ENCODE results near the gene POLA1.
A peak's percentile ranks its signal among the peaks of the same experiment; 100 is the strongest.

The POLA1 gene

DNA sequence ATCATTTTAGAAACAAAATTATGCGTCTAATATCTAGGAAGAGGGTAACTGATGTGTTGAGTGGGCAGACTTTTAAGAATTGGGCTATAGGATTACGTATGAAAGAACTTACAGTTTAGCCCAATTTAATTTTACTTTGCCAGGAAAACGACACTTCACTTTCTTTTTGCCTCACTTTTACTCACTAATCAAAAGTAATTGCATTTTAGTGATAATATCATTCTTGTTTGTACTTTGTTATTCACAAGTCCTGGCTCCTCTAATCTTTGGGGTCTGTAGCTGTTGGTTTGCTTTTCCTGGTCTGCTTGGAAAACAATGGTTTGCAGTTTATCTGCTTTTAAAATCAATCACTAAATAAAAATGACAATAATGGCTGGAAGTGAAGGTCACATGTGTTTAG is 325.0 kb downstream of the POLA1 start:
- Histone ChIP-seq H3K9me3 (ENCODE audit: insufficient read depth, low read depth, low read length) (no peaks in the 10 kb centered on the region), H3K4me3 (ENCODE audit: low read length) (no peak overlapping the region), H3K27me3 (ENCODE audit: insufficient read depth, low read length) (peaks cover 99% of the 10 kb centered on the region), H3K4me1 (ENCODE audit: insufficient read depth, low read length) (peaks cover 11% of the 10 kb centered on the region; the same call in 1 of the 2 replicates), H3K36me3 (ENCODE audit: insufficient read depth, low read length) (no peaks in the 10 kb centered on the region), H3K9ac (ENCODE audit: low read depth, low read length) (no peak overlapping the region), H3K27ac (ENCODE audit: low read depth, low read length) (no peak overlapping the region)
- no CpG with 5 or more reads among the region's 3 CpGs for whole genome bisulfite sequencing

DNA sequence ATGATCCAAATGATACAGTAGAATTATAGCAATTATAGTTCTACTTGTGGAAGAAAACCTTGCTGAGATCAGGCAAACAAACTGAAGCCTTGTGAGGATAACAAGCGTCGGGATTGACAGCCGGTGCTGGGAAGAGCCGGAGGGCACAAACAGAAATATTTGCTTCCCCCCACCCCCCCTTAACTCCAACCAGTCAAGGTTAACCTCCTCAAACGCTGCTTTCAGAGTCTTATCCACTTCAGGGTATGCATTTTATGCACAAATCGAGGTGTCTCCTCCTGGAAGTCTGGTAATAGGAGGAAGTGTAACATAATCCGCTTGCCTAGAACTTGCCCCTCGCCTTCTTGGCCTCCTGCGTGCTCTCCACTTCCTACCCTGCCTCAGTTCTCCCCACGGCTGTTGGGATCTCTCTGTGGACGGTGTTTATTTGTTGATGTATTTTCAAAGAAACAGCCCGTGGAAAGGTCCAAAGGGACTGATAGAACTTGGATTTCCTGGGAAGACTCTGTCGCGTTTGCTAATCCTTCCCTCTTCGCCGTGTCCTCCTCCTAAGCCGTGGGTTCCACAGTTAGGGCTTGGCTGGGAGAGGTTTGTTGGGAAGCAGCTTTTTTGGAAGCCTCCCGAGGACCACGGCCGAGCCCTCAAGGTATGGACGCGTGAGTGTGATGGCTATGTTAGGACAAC is 326.1 kb downstream of the POLA1 start:
- H3K4me3 ChIP-seq (ENCODE audit: low read length), result peak overlapping the region; percentile 39
- H3K9me3 ChIP-seq (ENCODE audit: insufficient read depth, low read depth, low read length), result no peaks in the 10 kb centered on the region
- WGBS, result 4% methylated on average over 14 of the region's 22 CpGs
- H3K9ac ChIP-seq (ENCODE audit: low read depth, low read length), result no peak overlapping the region
- H3K27ac ChIP-seq (ENCODE audit: low read depth, low read length), result no peak overlapping the region
- peaks cover 12% of the 10 kb centered on the region; the same call in 1 of the 2 replicates for H3K4me1 ChIP-seq (ENCODE audit: insufficient read depth, low read length)
- peaks cover 99% of the 10 kb centered on the region for H3K27me3 ChIP-seq (ENCODE audit: insufficient read depth, low read length)
- no peaks in the 10 kb centered on the region for H3K36me3 ChIP-seq (ENCODE audit: insufficient read depth, low read length)

DNA sequence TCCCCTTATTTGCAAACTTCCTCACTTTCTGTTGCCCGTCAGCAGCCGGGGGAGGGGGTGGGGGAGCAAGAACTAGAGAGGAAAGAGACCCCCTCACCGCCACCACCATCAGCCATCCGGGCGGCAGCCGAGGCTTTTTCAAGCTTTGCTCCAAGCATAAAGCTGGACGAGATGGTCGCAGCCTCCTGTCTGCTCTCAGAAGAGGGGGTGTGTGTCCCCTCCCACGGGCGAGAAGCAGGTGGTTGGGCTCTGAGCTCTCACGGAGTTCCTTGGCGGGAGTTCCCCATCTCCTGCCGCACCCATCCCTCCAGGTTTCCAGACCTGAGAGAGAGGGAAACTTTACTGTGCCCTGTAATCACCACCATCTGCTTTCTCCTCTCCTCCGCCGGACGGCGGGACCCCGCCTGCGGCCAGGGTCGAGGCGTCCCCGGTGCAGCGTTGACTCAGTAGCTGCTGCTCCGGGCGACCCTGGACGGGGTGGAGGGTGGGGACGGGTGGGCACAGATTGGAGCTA is 326.7 kb downstream of the POLA1 start:
- no peak overlapping the region for H3K9ac ChIP-seq (ENCODE audit: low read depth, low read length)
- H3K36me3 ChIP-seq (ENCODE audit: insufficient read depth, low read length), result no peaks in the 10 kb centered on the region
- H3K27ac ChIP-seq (ENCODE audit: low read depth, low read length), result no peak overlapping the region
- no peaks in the 10 kb centered on the region for H3K9me3 ChIP-seq (ENCODE audit: insufficient read depth, low read depth, low read length)
- peaks cover 97% of the 10 kb centered on the region for H3K27me3 ChIP-seq (ENCODE audit: insufficient read depth, low read length)
- peak overlapping the region; percentile 39 for H3K4me3 ChIP-seq (ENCODE audit: low read length)
- WGBS, result 0% methylated on average over 22 of the region's 27 CpGs
- peaks cover 12% of the 10 kb centered on the region; the same call in 1 of the 2 replicates for H3K4me1 ChIP-seq (ENCODE audit: insufficient read depth, low read length)

DNA sequence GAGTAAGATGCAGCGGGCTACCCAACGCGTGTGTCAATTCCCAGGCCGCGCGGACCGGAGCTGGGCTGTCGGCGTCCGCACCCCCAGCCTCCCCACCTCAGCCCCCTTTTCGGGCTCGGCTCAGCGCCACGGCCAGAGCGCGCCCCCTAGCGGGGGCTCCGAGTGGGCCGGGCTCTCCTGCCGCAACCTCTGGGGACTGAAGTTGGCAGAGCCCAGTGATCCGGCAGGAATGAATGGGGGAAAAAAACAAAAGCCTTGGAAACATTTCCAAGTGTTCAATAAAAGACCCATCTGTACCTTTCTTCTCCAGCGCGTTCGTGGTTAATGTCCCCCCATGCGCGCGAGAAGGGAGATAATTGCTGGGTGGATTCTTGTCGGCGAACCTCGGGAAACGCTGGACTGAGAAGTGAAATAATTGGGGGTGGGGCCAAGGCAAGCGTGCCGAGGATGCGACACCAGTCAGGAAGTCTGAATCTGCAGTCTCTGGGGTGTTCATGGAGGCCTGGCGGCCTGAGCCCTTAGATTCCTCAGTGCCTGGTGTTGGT is 327.3 kb downstream of the POLA1 start:
- no peaks in the 10 kb centered on the region for H3K9me3 ChIP-seq (ENCODE audit: insufficient read depth, low read depth, low read length)
- H3K9ac ChIP-seq (ENCODE audit: low read depth, low read length), result no peak overlapping the region
- whole genome bisulfite sequencing, result 2% methylated on average over 34 of the region's 35 CpGs
- H3K4me1 ChIP-seq (ENCODE audit: insufficient read depth, low read length), result peaks cover 12% of the 10 kb centered on the region; the same call in 1 of the 2 replicates
- H3K27me3 ChIP-seq (ENCODE audit: insufficient read depth, low read length), result peaks cover 95% of the 10 kb centered on the region
- H3K27ac ChIP-seq (ENCODE audit: low read depth, low read length), result no peak overlapping the region
- H3K4me3 ChIP-seq (ENCODE audit: low read length), result peak overlapping the region; percentile 45
- H3K36me3 ChIP-seq (ENCODE audit: insufficient read depth, low read length), result no peaks in the 10 kb centered on the region

DNA sequence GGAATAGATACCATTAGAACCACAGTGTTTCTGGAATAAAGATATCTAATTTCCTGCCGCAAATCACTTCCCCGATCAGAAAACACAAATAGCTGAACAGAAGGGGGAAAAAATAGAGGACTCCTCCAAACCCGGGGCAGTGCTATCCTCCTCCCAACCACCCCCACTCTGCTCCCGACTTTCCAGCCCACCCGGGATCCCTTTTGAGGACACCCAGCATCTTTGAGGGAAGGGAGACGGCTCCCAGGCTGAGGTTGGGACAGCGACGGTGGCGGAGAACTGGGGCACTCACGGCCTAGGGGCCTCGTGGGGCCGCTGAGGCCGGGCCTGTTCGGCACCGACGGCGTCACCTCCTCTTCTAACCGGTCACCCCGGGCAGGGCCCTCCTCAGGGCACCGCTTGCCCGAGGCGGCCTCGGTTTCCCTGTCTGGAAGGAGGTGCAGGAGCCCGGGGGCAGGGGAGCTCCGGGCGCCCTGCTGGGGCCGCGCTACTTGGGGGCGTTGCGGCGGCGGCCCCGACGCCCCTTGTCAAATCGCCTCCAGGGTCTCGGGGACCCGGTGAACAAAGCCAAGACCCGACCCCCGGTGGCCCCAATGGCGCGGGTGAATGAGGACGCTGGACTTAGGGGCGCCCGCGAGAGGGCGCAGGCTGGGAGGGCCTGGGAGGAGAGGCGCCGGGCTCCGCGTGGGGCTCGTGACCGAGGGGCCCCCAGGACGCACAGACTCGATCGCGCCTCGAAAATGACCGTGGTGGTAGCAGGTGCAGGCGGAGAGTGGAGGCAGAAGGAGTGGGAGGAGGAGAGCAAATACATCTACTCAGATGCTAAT is 329.0 kb downstream of the POLA1 start:
- Histone ChIP-seq H3K27me3 (ENCODE audit: insufficient read depth, low read length) (peaks cover 78% of the 10 kb centered on the region), H3K27ac (ENCODE audit: low read depth, low read length) (no peak overlapping the region), H3K36me3 (ENCODE audit: insufficient read depth, low read length) (no peaks in the 10 kb centered on the region), H3K9ac (ENCODE audit: low read depth, low read length) (no peak overlapping the region), H3K4me3 (ENCODE audit: low read length) (peak overlapping the region; percentile 29), H3K4me1 (ENCODE audit: insufficient read depth, low read length) (peaks cover 12% of the 10 kb centered on the region; the same call in 1 of the 2 replicates), H3K9me3 (ENCODE audit: insufficient read depth, low read depth, low read length) (no peaks in the 10 kb centered on the region)
- WGBS, result 2% methylated on average over 56 of the region's 59 CpGs

DNA sequence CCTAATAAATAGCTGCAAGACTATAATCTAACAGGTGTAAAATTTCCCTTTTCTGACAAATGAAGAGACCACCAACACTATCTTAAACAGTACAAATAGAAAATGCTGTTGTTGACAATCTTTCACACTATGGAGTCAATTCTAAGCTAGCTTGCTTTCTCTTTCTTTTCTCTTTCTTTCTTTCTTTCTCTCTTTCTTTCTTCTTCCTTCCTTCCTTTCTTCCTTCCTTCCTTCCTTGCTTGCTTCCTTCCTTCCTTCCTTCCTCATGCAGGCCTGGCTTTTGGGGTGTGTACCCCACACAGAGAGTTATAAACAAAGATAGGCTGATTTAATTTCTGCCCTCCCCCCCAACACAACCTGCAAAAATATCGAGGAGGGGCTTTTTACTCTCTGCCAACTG is 330.2 kb downstream of the POLA1 start:
- Histone ChIP-seq H3K4me1 (ENCODE audit: insufficient read depth, low read length) (peaks cover 12% of the 10 kb centered on the region; the same call in 1 of the 2 replicates), H3K27me3 (ENCODE audit: insufficient read depth, low read length) (peaks cover 66% of the 10 kb centered on the region), H3K9me3 (ENCODE audit: insufficient read depth, low read depth, low read length) (no peaks in the 10 kb centered on the region), H3K9ac (ENCODE audit: low read depth, low read length) (no peak overlapping the region), H3K27ac (ENCODE audit: low read depth, low read length) (no peak overlapping the region), H3K4me3 (ENCODE audit: low read length) (no peak overlapping the region), H3K36me3 (ENCODE audit: insufficient read depth, low read length) (no peaks in the 10 kb centered on the region)
- 72% methylated on average over 1 of the region's 1 CpG for WGBS

DNA sequence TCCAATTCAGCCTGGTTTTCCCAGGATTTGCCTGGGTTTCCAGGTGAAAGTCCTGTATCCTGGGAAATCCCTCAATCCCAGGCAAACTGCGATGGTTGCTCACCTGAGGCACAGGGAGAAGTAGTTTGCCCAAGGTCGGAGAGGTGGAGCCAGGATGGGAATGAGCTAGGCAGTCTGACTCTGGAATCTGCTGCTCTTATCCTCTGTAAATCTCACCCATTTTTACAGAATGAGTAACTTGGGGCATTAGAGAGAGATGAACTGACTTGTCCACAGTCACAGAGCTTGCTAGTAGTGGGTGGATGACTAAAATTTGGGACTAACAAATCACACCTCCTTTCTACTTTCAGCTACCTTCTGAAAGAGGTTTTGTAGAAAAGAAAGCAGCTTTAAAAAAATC is 331.9 kb downstream of the POLA1 start:
- Histone ChIP-seq H3K27ac (ENCODE audit: low read depth, low read length) (no peak overlapping the region), H3K9ac (ENCODE audit: low read depth, low read length) (no peak overlapping the region), H3K4me1 (ENCODE audit: insufficient read depth, low read length) (peaks cover 7% of the 10 kb centered on the region; the same call in 1 of the 2 replicates), H3K36me3 (ENCODE audit: insufficient read depth, low read length) (no peaks in the 10 kb centered on the region), H3K27me3 (ENCODE audit: insufficient read depth, low read length) (peaks cover 49% of the 10 kb centered on the region), H3K4me3 (ENCODE audit: low read length) (no peak overlapping the region), H3K9me3 (ENCODE audit: insufficient read depth, low read depth, low read length) (no peaks in the 10 kb centered on the region)
- WGBS, result 82% methylated on average over 2 of the region's 2 CpGs

DNA sequence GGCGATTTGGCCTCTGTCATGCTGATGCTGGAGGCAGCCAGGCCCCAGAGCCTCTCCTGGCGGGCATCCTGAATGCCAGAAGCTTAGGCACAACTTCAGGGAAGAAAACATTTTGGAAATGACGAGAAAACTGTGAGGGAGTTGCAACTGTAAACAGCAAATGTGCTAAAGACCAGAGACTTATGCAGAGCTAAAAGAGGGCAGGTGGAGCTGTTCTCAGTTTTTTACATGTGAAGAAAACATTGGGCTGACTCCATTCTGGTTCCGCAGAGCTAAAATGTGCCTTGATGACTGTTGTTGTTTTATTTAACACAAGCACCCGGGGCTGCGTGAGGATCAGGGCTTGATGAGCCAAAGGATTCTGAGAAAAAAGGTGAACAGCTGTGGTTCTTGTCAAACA is 332.9 kb downstream of the POLA1 start:
- Histone ChIP-seq H3K36me3 (ENCODE audit: insufficient read depth, low read length) (no peaks in the 10 kb centered on the region), H3K4me1 (ENCODE audit: insufficient read depth, low read length) (peaks cover 7% of the 10 kb centered on the region; the same call in 1 of the 2 replicates), H3K9me3 (ENCODE audit: insufficient read depth, low read depth, low read length) (no peaks in the 10 kb centered on the region), H3K27me3 (ENCODE audit: insufficient read depth, low read length) (peaks cover 40% of the 10 kb centered on the region), H3K9ac (ENCODE audit: low read depth, low read length) (no peak overlapping the region), H3K4me3 (ENCODE audit: low read length) (no peak overlapping the region), H3K27ac (ENCODE audit: low read depth, low read length) (no peak overlapping the region)
- WGBS, result 67% methylated on average over 6 of the region's 6 CpGs

DNA sequence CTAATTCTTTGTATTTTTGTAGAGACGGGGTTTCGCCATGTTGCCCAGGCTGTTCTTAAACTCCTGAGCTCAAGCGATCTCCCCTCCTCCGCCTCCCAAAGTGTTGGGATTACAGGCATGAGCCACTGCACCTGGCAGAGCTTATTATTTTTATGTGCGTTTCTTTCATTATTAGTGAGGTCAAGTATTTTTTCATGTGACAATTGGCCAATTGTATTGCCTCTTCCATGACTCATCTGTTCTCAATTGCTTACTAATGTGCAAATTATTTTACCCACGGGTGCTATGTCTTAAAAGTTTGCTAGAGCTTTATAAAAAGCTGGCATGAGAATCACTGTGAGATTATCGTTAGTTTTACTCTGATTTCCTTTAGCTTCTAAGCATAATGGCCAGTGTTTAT is 335.0 kb downstream of the POLA1 start:
- Histone ChIP-seq H3K4me3 (ENCODE audit: low read length) (no peak overlapping the region), H3K9me3 (ENCODE audit: insufficient read depth, low read depth, low read length) (no peaks in the 10 kb centered on the region), H3K27me3 (ENCODE audit: insufficient read depth, low read length) (peaks cover 18% of the 10 kb centered on the region), H3K4me1 (ENCODE audit: insufficient read depth, low read length) (0 out of 2 replicates have a peak, but pooled peaks cover under 1% of the 10 kb centered on the region), H3K27ac (ENCODE audit: low read depth, low read length) (no peak overlapping the region), H3K36me3 (ENCODE audit: insufficient read depth, low read length) (no peaks in the 10 kb centered on the region), H3K9ac (ENCODE audit: low read depth, low read length) (no peak overlapping the region)
- WGBS, result 87% methylated on average over 7 of the region's 7 CpGs

DNA sequence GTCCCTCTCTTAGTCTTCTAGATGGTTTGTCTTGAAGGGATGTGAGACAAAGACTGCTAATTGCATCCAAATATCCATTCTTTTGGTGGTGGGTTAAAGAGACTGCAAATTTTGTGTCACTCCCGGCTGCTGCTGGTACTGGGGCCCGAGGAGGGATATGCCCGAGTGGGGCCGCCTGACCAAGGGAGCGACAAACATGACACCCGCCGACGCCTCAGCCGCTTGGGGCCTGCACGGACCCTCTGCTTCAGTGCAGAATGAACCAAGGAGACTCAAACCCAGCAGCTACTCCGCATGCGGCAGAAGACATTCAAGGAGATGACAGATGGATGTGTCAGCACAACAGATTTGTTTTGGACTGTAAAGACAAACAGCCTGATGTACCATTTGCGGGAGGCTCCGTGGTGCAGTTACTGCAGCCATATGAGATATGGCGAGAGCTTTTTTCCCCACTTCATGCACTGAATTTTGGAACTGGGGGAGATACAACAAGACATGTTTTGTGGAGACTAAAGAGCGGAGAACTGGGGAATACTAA is 335.6 kb downstream of the POLA1 start:
- H3K4me1 ChIP-seq (ENCODE audit: insufficient read depth, low read length), result no peaks in the 10 kb centered on the region
- H3K27me3 ChIP-seq (ENCODE audit: insufficient read depth, low read length), result peaks cover 12% of the 10 kb centered on the region
- no peak overlapping the region for H3K4me3 ChIP-seq (ENCODE audit: low read length)
- no peaks in the 10 kb centered on the region for H3K9me3 ChIP-seq (ENCODE audit: insufficient read depth, low read depth, low read length)
- H3K9ac ChIP-seq (ENCODE audit: low read depth, low read length), result no peak overlapping the region
- no peaks in the 10 kb centered on the region for H3K36me3 ChIP-seq (ENCODE audit: insufficient read depth, low read length)
- WGBS, result 94% methylated on average over 16 of the region's 16 CpGs
- no peak overlapping the region for H3K27ac ChIP-seq (ENCODE audit: low read depth, low read length)

DNA sequence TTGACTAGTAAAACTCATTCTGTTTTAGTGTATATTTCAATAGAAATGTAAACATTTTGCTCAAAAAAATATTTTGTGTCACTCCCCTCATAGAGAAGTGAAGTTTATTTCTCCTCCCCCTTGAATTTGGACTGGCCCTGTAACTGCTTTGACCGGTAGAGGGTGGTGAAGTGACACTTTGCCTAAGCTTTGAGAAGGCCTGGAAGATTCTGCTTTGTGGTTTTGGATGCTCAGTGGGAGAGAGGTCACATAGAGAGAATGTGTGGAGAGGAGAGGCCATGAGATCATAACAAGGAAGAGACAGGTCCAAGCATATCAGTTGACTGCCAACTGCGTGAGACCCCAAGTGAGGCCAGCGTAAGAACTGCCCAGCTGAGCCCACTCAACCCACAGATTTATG is 341.2 kb downstream of the POLA1 start:
- Histone ChIP-seq H3K36me3 (ENCODE audit: insufficient read depth, low read length) (no peaks in the 10 kb centered on the region), H3K9me3 (ENCODE audit: insufficient read depth, low read depth, low read length) (no peaks in the 10 kb centered on the region), H3K4me3 (ENCODE audit: low read length) (no peak overlapping the region), H3K27ac (ENCODE audit: low read depth, low read length) (no peak overlapping the region), H3K4me1 (ENCODE audit: insufficient read depth, low read length) (no peaks in the 10 kb centered on the region), H3K27me3 (ENCODE audit: insufficient read depth, low read length) (no peaks in the 10 kb centered on the region), H3K9ac (ENCODE audit: low read depth, low read length) (no peak overlapping the region)
- WGBS, result 54% methylated on average over 2 of the region's 3 CpGs

Data from HUES64 (cell line).